Measurements from ENCODE around the gene KDM2A. TPM values are rescaled to one million over a fixed set of nuclear protein-coding genes. Genes with fewer than 3 reads are reported as not detected.

Gene KDM2A
- total RNA-seq, 1 experiment from 2014 or later: 65.3 TPM

- BruUV-seq (replicated peaks): no TSS peak
- Histone ChIP-seq H3K4me3 (ENCODE audit: low read length) (no peak overlapping the region), H3K9me3 (ENCODE audit: low read length) (no peaks in the 10 kb centered on the region), H3K9me2 (replicated peaks; ENCODE audit: low read length) (no peaks in the 10 kb centered on the region), H2AFZ (ENCODE audit: low read length) (no peak overlapping the region), H3K79me2 (ENCODE audit: low read length) (no peaks in the 10 kb centered on the region), H3K4me1 (ENCODE audit: insufficient read depth, low read length) (no peaks in the 10 kb centered on the region), H3F3A (ENCODE audit: low read length, unreplicated experiment) (no peaks in the 10 kb centered on the region), H4K20me1 (ENCODE audit: low read length) (no peaks in the 10 kb centered on the region), H3K36me3 (ENCODE audit: low read depth, low read length) (no peaks in the 10 kb centered on the region), H3K27ac (ENCODE audit: low read length) (no peak overlapping the region), H3K9ac (ENCODE audit: low read length) (no peak overlapping the region), H3K27me3 (ENCODE audit: low read length) (no peaks in the 10 kb centered on the region), H3K4me2 (ENCODE audit: low read length) (no peak overlapping the region)
- CTCF ChIA-PET: no interaction called here
- no peak for TF ChIP-seq EZH2phosphoT487 (IDR thresholded peaks at IDR 0.05; ENCODE audit: borderline replicate concordance, low read length)
- TF ChIP-seq CTCF (conservative IDR thresholded peaks at IDR 0.05; ENCODE audit: low read depth, low read length): no peak
- no peak for TF ChIP-seq EZH2 (IDR thresholded peaks at IDR 0.05; ENCODE audit: low read length, unreplicated experiment)
- POLR2A ChIA-PET (ENCODE audit: unreplicated experiment): no interaction called here
- DNase-seq (no peak), ATAC-seq (no peak)
- intact Hi-C loops (cut with micrococcal nuclease): no loop called here
These were observed 46.8 kb upstream of the KDM2A start for GRCh38 chr11:67072295-67072694.

GRCh38 chr11:67073908-67074307 is 45.2 kb upstream of the KDM2A start:
- no peaks in the 10 kb centered on the region for H3F3A ChIP-seq (ENCODE audit: low read length, unreplicated experiment)
- H3K9me2 ChIP-seq (replicated peaks; ENCODE audit: low read length): no peaks in the 10 kb centered on the region
- TF ChIP-seq EZH2 (IDR thresholded peaks at IDR 0.05; ENCODE audit: low read length, unreplicated experiment): no peak
- ChIA-PET CTCF (no interaction called here), POLR2A (ENCODE audit: unreplicated experiment) (no interaction called here)
- H4K20me1 ChIP-seq (ENCODE audit: low read length): no peaks in the 10 kb centered on the region
- no peak overlapping the region for H3K4me2 ChIP-seq (ENCODE audit: low read length)
- no peaks in the 10 kb centered on the region for H3K27me3 ChIP-seq (ENCODE audit: low read length)
- no peak overlapping the region for H3K4me3 ChIP-seq (ENCODE audit: low read length)
- peaks cover 10% of the 10 kb centered on the region for H3K4me1 ChIP-seq (ENCODE audit: insufficient read depth, low read length)
- H3K79me2 ChIP-seq (ENCODE audit: low read length): no peaks in the 10 kb centered on the region
- no peaks in the 10 kb centered on the region for H3K36me3 ChIP-seq (ENCODE audit: low read depth, low read length)
- H3K27ac ChIP-seq (ENCODE audit: low read length): no peak overlapping the region
- H2AFZ ChIP-seq (ENCODE audit: low read length): no peak overlapping the region
- no TSS peak for BruUV-seq (replicated peaks)
- intact Hi-C loops (cut with micrococcal nuclease): no loop called here
- H3K9ac ChIP-seq (ENCODE audit: low read length): no peak overlapping the region
- no peaks in the 10 kb centered on the region for H3K9me3 ChIP-seq (ENCODE audit: low read length)
- ATAC-seq (no peak), DNase-seq (no peak)

GRCh38 chr11:67076202-67076601 is 42.9 kb upstream of the KDM2A start:
- Histone ChIP-seq H2AFZ (ENCODE audit: low read length) (no peak overlapping the region), H3K36me3 (ENCODE audit: low read depth, low read length) (no peaks in the 10 kb centered on the region), H3K27ac (ENCODE audit: low read length) (no peak overlapping the region), H3K9ac (ENCODE audit: low read length) (no peak overlapping the region), H3K4me3 (ENCODE audit: low read length) (no peak overlapping the region), H3K9me3 (ENCODE audit: low read length) (no peaks in the 10 kb centered on the region), H3K27me3 (ENCODE audit: low read length) (no peaks in the 10 kb centered on the region), H3K9me2 (replicated peaks; ENCODE audit: low read length) (no peaks in the 10 kb centered on the region), H4K20me1 (ENCODE audit: low read length) (no peaks in the 10 kb centered on the region), H3K79me2 (ENCODE audit: low read length) (no peaks in the 10 kb centered on the region), H3F3A (ENCODE audit: low read length, unreplicated experiment) (no peaks in the 10 kb centered on the region), H3K4me2 (ENCODE audit: low read length) (no peak overlapping the region), H3K4me1 (ENCODE audit: insufficient read depth, low read length) (peaks cover 13% of the 10 kb centered on the region)
- CTCF ChIA-PET: no interaction called here
- POLR2A ChIA-PET (ENCODE audit: unreplicated experiment): no interaction called here
- DNase-seq (no peak), ATAC-seq (no peak)
- TF ChIP-seq EZH2phosphoT487 (IDR thresholded peaks at IDR 0.05; ENCODE audit: borderline replicate concordance, low read length): no peak
- TF ChIP-seq EZH2 (IDR thresholded peaks at IDR 0.05; ENCODE audit: low read length, unreplicated experiment): no peak
- TF ChIP-seq CTCF (conservative IDR thresholded peaks at IDR 0.05; ENCODE audit: low read depth, low read length): no peak
- intact Hi-C loops (cut with micrococcal nuclease): no loop called here
- BruUV-seq (replicated peaks): no TSS peak
